Measurements from ENCODE around the gene AFAP1. TPM values are rescaled to one million over a fixed set of nuclear protein-coding genes. Genes with fewer than 3 reads are reported as not detected.

AFAP1 gene
- total and polyA plus RNA-seq, 2 donors (not counting 1 experiment from before 2014, with no cell fraction given): 0.03 to 0.44 TPM

DNA sequence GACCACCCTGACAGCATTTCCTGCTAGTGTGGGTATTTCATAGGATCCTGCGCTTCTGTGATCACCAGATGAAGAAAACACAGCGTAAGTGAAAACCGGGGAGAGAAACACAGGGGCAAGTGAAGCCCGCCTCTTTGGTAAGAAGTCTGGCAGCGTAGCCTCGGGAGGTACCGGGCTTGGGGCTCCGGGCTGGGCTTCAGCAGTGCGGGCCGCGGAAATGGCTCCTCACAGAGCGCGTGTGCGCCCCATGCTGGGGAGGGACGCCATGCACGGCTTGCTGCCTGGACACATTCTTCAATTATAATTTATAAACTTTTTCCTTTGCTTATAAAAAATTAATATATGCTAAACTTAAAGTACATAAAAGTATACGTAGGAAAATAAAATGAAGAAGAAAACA, 151.5 kb downstream of the AFAP1 start:
- Histone ChIP-seq H3K9me3 (ENCODE audit: control extremely low read depth in 1 of 3, control insufficient read depth in 2 of 3, insufficient read depth in 1 of 3, low read length in 2 of 3) (no peaks in the 10 kb centered on the region), H3K4me2 (replicated peaks; ENCODE audit: low read depth, low read length, poor library complexity, severe bottlenecking) (no peak overlapping the region), H3K4me3 (ENCODE audit: control extremely low read depth in 1 of 5, extremely low read depth in 1 of 5, insufficient read depth in 1 of 5, low read depth in 2 of 5, low read length in 4 of 5) (no peak overlapping the region), H3K27ac (ENCODE audit: low read length in 2 of 2) (no peak overlapping the region), H3K9ac (ENCODE audit: low read length) (no peak overlapping the region), H3K27me3 (replicated peaks in 1 of 4; ENCODE audit: control extremely low read depth in 1 of 4, control insufficient read depth in 3 of 4, insufficient read depth in 4 of 4, low read length in 3 of 4) (no peaks in the 10 kb centered on the region), H3K4me1 (ENCODE audit: control insufficient read depth in 2 of 2, insufficient read depth in 2 of 2, low read length in 2 of 2) (no peaks in the 10 kb centered on the region), H2AFZ (ENCODE audit: insufficient read depth, low read depth, low read length, poor library complexity, severe bottlenecking) (no peak overlapping the region), H3K79me2 (ENCODE audit: control insufficient read depth, insufficient read depth, low read length) (no peaks in the 10 kb centered on the region), H4K20me1 (ENCODE audit: control insufficient read depth, insufficient read depth, low read length, poor library complexity, severe bottlenecking) (no peaks in the 10 kb centered on the region), H3K36me3 (replicated peaks in 1 of 2; ENCODE audit: control extremely low read depth in 1 of 2, control insufficient read depth in 1 of 2, extremely low read depth in 1 of 2, insufficient read depth in 2 of 2, low read length in 1 of 2) (no peaks in the 10 kb centered on the region)
- 96% methylated on average over 8 of the region's 17 CpGs for WGBS (ENCODE audit: insufficient coverage)
- peaks cover 25% of the 10 kb centered on the region for H3K27me3 Mint-ChIP-seq
- H3K4me1 Mint-ChIP-seq: peaks cover 8% of the 10 kb centered on the region
- ATAC-seq (ENCODE audit: low read depth): no peak
- no peak for TF ChIP-seq EZH2 (IDR thresholded peaks at IDR 0.05; ENCODE audit: borderline replicate concordance, insufficient read depth, low read depth, low read length, poor library complexity, severe bottlenecking)
- TF ChIP-seq, protein P1, sequence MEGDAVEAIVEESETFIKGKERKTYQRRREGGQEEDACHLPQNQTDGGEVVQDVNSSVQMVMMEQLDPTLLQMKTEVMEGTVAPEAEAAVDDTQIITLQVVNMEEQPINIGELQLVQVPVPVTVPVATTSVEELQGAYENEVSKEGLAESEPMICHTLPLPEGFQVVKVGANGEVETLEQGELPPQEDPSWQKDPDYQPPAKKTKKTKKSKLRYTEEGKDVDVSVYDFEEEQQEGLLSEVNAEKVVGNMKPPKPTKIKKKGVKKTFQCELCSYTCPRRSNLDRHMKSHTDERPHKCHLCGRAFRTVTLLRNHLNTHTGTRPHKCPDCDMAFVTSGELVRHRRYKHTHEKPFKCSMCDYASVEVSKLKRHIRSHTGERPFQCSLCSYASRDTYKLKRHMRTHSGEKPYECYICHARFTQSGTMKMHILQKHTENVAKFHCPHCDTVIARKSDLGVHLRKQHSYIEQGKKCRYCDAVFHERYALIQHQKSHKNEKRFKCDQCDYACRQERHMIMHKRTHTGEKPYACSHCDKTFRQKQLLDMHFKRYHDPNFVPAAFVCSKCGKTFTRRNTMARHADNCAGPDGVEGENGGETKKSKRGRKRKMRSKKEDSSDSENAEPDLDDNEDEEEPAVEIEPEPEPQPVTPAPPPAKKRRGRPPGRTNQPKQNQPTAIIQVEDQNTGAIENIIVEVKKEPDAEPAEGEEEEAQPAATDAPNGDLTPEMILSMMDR (IDR thresholded peaks at IDR 0.05): no peak
- no peak overlapping the region for H3K27ac Mint-ChIP-seq
- H3K9me3 Mint-ChIP-seq (ENCODE audit: insufficient read depth): no peaks in the 10 kb centered on the region
- intact Hi-C loops (cut with micrococcal nuclease): no loop called here
- no peak for DNase-seq
- no peak overlapping the region for H3K4me3 Mint-ChIP-seq
- ChIA-PET POLR2A (no interaction called here), CTCF (no interaction called here)

DNA sequence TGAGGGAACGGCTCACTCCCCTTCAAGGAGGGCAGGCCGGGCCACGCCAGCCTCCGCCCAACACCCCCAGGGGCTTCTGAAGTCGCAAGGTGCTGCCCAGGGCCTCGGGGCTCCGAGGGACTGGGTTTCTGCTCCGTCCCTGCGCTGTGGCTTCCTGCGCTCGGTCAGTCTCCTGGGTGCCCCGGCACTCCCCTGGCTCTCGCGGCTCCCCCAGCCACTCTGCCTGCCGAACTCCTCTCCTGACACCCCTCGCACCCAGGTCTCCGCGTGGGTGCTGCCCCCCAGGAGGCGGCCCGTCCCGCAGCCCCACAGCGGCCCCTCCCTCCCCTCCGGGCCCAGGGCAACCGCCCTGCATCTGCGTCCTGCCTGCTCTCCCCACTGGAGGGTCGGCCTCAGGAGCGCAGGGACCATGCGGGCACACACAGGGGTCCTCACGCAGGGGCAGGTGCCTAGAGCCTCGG, 151.9 kb downstream of the AFAP1 start:
- ChIA-PET CTCF (no interaction called here), POLR2A (no interaction called here)
- no peak for TF ChIP-seq EZH2 (IDR thresholded peaks at IDR 0.05; ENCODE audit: borderline replicate concordance, insufficient read depth, low read depth, low read length, poor library complexity, severe bottlenecking)
- TF ChIP-seq, protein P1 (IDR thresholded peaks at IDR 0.05): no peak
- no peak overlapping the region for H3K27ac Mint-ChIP-seq
- intact Hi-C loops (cut with micrococcal nuclease): no loop called here
- H3K36me3 ChIP-seq (replicated peaks in 1 of 2; ENCODE audit: control extremely low read depth in 1 of 2, control insufficient read depth in 1 of 2, extremely low read depth in 1 of 2, insufficient read depth in 2 of 2, low read length in 1 of 2): no peaks in the 10 kb centered on the region
- H3K9ac ChIP-seq (ENCODE audit: low read length): no peak overlapping the region
- H3K9me3 Mint-ChIP-seq (ENCODE audit: insufficient read depth): no peaks in the 10 kb centered on the region
- ATAC-seq (ENCODE audit: low read depth): no peak
- peaks cover 7% of the 10 kb centered on the region for H3K4me1 Mint-ChIP-seq
- H3K4me3 Mint-ChIP-seq: no peak overlapping the region
- H3K4me3 ChIP-seq (ENCODE audit: control extremely low read depth in 1 of 5, extremely low read depth in 1 of 5, insufficient read depth in 1 of 5, low read depth in 2 of 5, low read length in 4 of 5): no peak overlapping the region
- no peaks in the 10 kb centered on the region for H3K4me1 ChIP-seq (ENCODE audit: control insufficient read depth in 2 of 2, insufficient read depth in 2 of 2, low read length in 2 of 2)
- no peaks in the 10 kb centered on the region for H3K9me3 ChIP-seq (ENCODE audit: control extremely low read depth in 1 of 3, control insufficient read depth in 2 of 3, insufficient read depth in 1 of 3, low read length in 2 of 3)
- H3K27ac ChIP-seq (ENCODE audit: low read length in 2 of 2): no peak overlapping the region
- H2AFZ ChIP-seq (ENCODE audit: insufficient read depth, low read depth, low read length, poor library complexity, severe bottlenecking): no peak overlapping the region
- WGBS (ENCODE audit: insufficient coverage): 91% methylated on average over 30 of the region's 30 CpGs
- no peak overlapping the region for H3K4me2 ChIP-seq (replicated peaks; ENCODE audit: low read depth, low read length, poor library complexity, severe bottlenecking)
- H3K27me3 ChIP-seq (replicated peaks in 1 of 4; ENCODE audit: control extremely low read depth in 1 of 4, control insufficient read depth in 3 of 4, insufficient read depth in 4 of 4, low read length in 3 of 4): no peaks in the 10 kb centered on the region
- no peaks in the 10 kb centered on the region for H4K20me1 ChIP-seq (ENCODE audit: control insufficient read depth, insufficient read depth, low read length, poor library complexity, severe bottlenecking)
- no peak for DNase-seq
- no peaks in the 10 kb centered on the region for H3K79me2 ChIP-seq (ENCODE audit: control insufficient read depth, insufficient read depth, low read length)
- H3K27me3 Mint-ChIP-seq: peaks cover 25% of the 10 kb centered on the region

Data from B cell (primary cell).